ENCODE results near the gene GAD1. TPM values are rescaled to one million over a fixed set of nuclear protein-coding genes. Genes with fewer than 3 reads are reported as not detected.
A peak's percentile ranks its signal among the peaks of the same experiment; 100 is the strongest.

The GAD1 gene
- total RNA-seq, 2 experiments from 2014 or later: not detected

- no TSS peak for BruUV-seq (replicated peaks)
These were observed 1.4 kb upstream of the GAD1 start for GRCh38 chr2:170815311-170815710.

DNA sequence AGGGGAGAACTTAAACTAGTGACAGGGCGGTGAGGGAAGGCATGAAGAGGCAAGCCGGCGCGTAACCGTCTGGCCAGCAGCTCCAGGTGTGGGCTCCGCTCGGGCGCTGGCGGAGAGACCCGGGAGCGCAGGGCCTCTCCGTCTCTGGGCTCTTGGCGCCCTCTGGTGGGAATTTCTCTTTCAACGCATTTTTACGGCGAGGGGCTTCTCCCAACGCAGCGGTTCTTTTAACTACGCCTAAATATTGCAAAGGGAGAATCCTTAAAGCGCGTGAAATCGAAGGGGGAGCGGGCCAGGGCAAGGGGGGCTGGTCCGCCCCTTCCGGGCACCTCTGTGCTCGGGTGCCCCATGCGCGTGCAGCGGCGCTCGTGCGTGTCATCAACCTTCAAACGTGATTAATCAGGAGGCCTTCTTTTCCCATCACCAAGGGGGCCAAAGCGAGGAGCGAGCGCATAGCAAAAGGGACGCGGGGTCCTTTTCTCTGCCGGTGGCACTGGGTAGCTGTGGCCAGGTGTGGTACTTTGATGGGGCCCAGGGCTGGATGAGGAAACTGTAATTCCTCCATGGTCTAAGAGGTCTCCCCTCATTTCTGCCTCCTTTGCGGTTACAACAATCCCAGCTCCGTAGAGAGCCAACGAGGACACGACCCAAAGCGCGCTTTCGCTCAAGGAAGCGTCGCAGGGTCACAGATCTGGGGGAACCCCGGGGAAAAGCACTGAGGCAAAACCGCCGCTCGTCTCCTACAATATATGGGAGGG lies 762 bp upstream of the GAD1 start:
- no peaks in the 10 kb centered on the region for H3K9me2 ChIP-seq (ENCODE audit: insufficient read depth, low read length)
- no peaks in the 10 kb centered on the region for H3K9me3 ChIP-seq (ENCODE audit: low read length)
- H3K79me2 ChIP-seq (ENCODE audit: insufficient read depth, low read depth, low read length): no peaks in the 10 kb centered on the region
- H4K20me1 ChIP-seq (ENCODE audit: insufficient read depth, low read length): no peaks in the 10 kb centered on the region
- peak overlapping the region; percentile 45; the same call in 1 of the 2 replicates for H3K4me2 ChIP-seq (ENCODE audit: low read length)
- BruUV-seq (replicated peaks): no TSS peak
- CTCF ChIA-PET (ENCODE audit: unreplicated experiment): no interaction called here
- H3K27ac ChIP-seq (ENCODE audit: low read depth, low read length, poor library complexity, severe bottlenecking): no peak overlapping the region
- peak; percentile 50 for DNase-seq (ENCODE audit: low spot score)
- no peak overlapping the region for H2AFZ ChIP-seq (ENCODE audit: low read length)
- intact Hi-C loops (cut with micrococcal nuclease; ENCODE audit: unreplicated experiment): loop anchor here (10.0 kb wide), 2 partner anchors 411 to 881 kb away; no protein-coding TSS in a partner anchor
- no peaks in the 10 kb centered on the region for H3K4me1 ChIP-seq (ENCODE audit: insufficient read depth, low read length, poor library complexity, severe bottlenecking)
- H3K36me3 ChIP-seq (ENCODE audit: insufficient read depth, low read length): no peaks in the 10 kb centered on the region
- no peak overlapping the region for H3K4me3 ChIP-seq (ENCODE audit: low read depth, low read length, poor library complexity, severe bottlenecking)
- POLR2A ChIA-PET: interaction anchor here (0.5 kb wide), 1 partner anchor 589 kb away, joined by 3 read pairs; no protein-coding TSS in a partner anchor
- TF ChIP-seq CTCF (conservative IDR thresholded peaks at IDR 0.05; ENCODE audit: low read length): peak; percentile 81
- no peak for TF ChIP-seq EZH2phosphoT487 (IDR thresholded peaks at IDR 0.05; ENCODE audit: borderline replicate concordance, low read depth, low read length)

More at GRCh38 chr2:170815311-170815710, 1.4 kb upstream of the GAD1 start:
- Histone ChIP-seq H3K4me3 (ENCODE audit: low read depth, low read length, poor library complexity, severe bottlenecking) (no peak overlapping the region), H3K9me2 (ENCODE audit: insufficient read depth, low read length) (no peaks in the 10 kb centered on the region), H3K4me2 (ENCODE audit: low read length) (peak overlapping the region; percentile 45; the same call in 1 of the 2 replicates), H3K9me3 (ENCODE audit: low read length) (no peaks in the 10 kb centered on the region), H3K4me1 (ENCODE audit: insufficient read depth, low read length, poor library complexity, severe bottlenecking) (no peaks in the 10 kb centered on the region), H3K79me2 (ENCODE audit: insufficient read depth, low read depth, low read length) (no peaks in the 10 kb centered on the region), H2AFZ (ENCODE audit: low read length) (no peak overlapping the region), H3K27ac (ENCODE audit: low read depth, low read length, poor library complexity, severe bottlenecking) (no peak overlapping the region), H3K36me3 (ENCODE audit: insufficient read depth, low read length) (no peaks in the 10 kb centered on the region), H4K20me1 (ENCODE audit: insufficient read depth, low read length) (no peaks in the 10 kb centered on the region)
- intact Hi-C loops (cut with micrococcal nuclease; ENCODE audit: unreplicated experiment): loop anchor here (10.0 kb wide), 2 partner anchors 411 to 881 kb away; no protein-coding TSS in a partner anchor
- POLR2A ChIA-PET: no interaction called here
- TF ChIP-seq EZH2phosphoT487 (IDR thresholded peaks at IDR 0.05; ENCODE audit: borderline replicate concordance, low read depth, low read length) (no peak), CTCF (conservative IDR thresholded peaks at IDR 0.05; ENCODE audit: low read length) (no peak)
- DNase-seq (ENCODE audit: low spot score): no peak
- CTCF ChIA-PET (ENCODE audit: unreplicated experiment): no interaction called here

All from OCI-LY7 (cell line).